HG03060 (cell line): ENCODE data around the gene SCUBE2.
"Not testable (repeated sequence)": the region's sequence is repeated elsewhere in the genome, so short reads cannot be mapped to it uniquely, and the experiment has no call there.

Experiments used
- ATAC-seq: cut with Tn5 transposase; IDR thresholded peaks from one replicate; pipeline ENCODE4 v1.9.1; 2021; ENCODE audit warnings: low read depth, moderate number of reproducible peaks; ENCODE audit not compliant: unreplicated experiment

Gene SCUBE2

DNA sequence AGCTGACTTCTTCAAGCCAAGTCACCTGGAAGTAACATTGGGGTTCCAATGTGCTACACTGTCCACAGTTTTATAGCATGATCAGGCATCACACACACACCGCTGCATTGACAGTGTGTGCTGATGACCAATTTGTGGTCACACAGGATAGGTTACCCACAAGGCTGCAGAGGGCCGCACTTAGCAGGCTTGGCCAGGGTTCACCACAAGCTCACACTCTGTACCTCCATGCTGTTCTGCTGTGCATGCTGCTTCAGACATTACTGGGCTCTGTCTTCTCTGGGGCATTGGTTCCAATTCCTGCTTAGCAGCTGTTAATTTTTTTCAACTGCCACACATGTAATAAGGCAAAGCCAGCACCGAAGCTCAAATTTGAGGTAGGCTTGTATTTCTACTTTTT lies 76.6 kb downstream of the SCUBE2 start:
- no peak for ATAC-seq

DNA sequence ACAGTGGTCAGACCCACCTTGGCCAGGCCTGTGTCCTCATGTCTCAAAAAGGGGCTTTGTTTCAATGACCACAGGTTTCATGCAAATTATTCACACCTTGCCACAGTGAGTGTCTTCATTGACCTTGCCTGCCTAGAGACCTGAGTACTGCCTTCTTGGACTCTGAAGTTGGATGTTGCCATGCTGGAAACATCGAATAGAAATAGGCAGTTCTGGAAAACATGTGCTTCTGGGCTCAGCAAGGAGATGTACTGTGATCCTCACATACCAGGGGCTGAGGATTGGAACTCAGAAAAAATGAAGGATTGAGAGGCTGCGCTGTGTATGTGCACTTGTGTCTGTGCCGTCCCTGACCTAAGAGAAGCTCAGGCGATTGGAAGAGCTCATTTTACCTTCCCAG lies 78.0 kb downstream of the SCUBE2 start:
- no peak for ATAC-seq

DNA sequence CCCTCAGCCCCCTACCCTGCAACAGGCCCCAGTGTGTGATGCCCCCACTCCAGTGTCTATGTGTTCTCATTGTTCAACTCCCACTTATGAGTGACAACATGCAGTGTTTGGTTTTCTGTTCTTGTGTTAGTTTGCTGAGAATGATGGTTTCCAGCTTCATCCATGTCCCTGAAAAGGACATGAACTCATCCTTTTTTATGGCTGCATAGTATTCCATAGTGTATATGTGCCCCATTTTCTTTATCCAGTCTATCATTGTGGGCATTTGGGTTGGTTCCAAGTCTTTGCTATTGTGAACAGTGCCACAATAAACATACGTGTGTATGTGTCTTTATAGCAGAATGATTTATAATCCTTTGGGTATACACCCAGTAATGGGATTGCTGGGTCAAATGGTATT lies 81.9 kb downstream of the SCUBE2 start:
- not testable (repeated sequence) for ATAC-seq

DNA sequence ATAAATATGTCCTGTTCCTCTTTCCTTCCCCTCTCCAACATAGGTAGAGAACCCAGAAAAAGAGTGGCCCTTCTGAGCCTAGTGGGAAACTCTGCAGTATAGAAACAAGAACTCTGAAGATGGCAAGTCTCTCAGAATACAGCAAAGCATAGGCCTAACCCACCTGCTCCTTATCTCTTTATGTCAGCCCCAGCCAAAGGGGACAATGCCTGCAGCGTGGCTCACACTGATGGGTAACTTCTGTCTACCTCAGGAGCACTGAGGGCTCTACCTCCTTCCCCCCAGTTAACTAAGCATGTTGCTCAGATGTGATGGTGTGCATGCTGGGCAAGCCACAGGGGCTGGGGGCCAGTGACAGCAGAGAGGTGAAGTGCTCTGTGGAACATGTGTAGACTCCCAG lies 82.7 kb downstream of the SCUBE2 start:
- no peak for ATAC-seq

DNA sequence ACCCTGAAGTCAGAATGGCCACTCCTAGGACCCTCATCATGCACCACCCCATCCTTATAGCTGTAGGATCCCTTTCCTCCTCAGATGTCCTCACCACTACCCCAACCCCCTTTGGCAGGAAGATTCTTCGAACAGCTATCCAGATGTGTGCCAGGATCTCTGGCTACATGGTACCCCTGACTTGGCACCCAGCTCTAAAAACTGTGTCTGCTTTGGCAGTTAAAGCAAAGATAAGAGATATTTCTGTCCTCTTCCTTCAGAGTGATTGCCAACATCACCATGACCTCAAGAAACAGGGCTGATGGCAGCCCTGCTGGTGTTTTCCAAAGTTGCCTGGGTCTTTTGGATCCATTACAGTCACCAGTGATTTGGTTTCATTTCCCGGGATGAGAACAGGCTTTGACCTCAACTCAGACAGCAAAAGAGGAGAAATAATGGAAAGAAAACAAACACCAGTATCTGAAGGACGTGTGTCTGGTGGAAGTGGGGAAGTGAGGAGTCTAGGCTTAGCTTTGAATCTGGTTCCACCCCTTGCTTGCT lies 83.3 kb downstream of the SCUBE2 start:
- ATAC-seq: no peak

DNA sequence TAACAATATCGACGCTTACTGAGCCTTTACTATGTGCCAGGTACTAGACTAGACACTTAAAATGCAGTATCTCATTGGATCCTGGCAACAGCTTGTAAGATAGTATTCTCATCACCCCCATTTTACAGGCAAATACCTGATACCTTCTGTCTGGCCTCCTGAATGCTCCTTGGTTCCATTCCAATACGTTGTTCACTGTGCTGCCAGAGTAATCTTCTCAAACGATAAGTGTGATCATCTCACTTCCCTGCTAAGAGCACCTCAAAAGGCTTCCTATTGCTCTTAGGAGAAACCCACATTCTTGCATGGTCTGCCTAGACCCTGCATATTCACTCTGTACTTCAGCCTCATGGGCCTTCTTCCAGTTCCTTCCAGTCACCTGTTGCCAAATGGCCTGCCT lies 86.3 kb downstream of the SCUBE2 start:
- ATAC-seq: no peak

DNA sequence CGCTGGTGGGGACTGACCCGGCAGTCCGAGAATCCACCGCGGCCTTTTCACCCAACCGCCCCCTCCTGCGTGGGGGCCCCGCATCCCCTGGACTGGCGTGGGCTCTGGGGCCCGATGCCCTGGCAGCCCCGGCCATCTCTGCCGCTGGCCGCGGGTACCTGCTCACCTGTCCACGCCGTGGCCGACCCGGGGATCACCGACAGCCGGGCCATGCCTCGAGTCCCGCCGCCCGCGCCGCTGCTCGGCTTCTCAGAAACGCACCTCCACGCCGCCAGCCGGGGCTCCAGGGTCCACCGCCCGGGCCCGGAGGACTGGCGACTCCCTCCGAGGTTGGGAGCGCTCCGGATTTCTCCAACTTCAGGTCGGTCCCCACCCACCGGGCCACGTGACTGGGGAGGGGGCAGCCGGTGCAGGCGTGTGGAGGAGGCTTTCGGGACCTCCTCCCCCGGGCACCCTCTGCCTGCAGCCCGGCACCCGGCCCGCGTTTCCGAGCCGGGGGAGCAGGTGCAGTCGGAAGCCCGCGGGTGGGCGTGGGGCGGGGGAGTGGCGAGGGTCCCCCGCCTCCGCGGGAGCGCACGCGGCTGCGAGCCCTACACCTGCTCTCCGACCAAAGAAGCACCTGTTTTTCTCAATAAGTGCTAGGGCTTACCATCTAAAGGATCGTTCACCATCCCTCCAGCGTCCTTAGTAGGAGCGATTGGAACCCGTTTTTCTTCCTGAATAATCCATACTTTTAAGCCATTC lies 87.0 kb downstream of the SCUBE2 start:
- ATAC-seq: no peak

DNA sequence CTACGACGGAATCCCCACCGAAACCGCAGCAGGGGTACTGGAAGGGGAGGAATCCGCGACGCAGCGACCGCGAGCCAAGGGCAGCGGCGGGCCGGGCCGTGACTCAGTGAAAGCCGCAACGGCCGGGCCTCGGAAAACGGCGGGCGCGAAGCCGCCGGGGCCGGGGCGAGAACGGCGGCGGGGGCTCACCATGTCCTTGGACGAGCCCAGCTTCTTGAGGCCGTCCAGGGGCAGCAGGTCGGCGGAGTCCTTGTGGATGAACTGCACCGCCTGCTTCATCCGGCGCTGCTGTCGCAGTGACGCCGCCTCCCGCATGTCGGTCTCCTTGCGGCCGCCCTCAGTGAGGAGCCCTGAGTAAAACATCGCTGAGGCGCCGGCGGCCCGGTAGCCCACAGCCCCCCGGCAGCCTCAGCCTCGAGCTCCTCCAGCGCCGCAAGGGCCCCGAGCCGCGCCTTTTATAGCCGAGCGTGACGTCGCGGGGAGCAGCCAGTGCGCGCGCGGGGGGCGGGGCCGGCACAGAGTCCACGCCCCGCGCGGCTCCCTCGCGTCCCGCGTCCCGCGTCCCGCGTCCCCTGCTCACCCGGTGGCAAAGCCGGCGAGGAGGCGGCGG lies 87.7 kb downstream of the SCUBE2 start, which contains the start of gene NRIP3:
TSS of gene NRIP3 (minus strand) at position 429 of the 610 bp plus-strand sequence. CDS start at position 363, 66 bp downstream.
- ATAC-seq: no peak

DNA sequence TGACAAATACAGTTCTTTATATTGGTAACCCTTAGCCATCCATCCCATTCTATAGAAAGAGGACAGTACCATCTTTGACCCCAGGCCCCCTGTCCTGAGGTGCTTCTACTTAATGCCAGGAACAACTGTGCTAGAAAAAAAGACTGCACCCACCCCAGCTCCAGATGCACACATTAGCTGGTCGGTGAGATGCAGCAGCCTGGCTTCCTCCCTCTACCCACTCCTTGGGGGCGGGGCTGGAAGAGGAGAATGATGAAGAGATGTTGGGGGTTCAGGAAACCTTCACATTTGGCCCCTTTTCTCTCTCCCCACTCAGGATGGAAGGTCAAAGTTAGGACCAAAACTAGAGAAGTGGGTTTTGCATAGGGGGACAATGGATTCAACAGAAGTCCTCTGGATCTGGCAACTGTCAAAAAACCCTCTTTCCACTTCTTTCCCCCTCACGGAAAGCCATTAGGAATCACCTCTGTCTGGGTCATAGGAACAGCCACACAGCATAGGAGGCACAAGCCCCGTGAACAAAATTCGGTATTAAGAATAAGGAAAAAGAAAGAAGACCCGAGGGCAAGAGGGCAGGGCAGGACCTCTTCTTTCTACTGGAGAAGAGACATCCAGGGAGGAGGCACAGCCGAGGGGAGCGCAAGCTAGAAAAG lies 88.4 kb downstream of the SCUBE2 start:
- no peak for ATAC-seq

DNA sequence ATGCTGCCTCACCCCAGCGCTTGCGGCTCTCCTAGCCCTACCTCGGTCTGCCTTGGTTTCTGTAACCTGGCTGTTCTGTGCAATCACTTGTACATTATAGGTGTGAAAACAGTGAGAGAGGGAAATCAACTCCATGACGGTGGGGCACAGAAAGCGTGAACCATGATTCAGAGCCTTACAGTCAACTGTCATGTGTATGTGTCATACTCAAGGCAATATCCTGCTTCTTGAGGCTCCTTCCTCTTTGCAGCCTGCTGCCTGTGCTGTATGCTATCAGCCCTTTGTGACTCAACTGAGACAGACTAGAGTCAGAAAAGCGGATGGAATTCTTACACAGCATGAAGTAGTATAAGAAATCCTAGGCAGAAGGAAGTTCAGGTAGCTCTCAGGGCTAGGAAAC lies 89.7 kb downstream of the SCUBE2 start:
- no peak for ATAC-seq

DNA sequence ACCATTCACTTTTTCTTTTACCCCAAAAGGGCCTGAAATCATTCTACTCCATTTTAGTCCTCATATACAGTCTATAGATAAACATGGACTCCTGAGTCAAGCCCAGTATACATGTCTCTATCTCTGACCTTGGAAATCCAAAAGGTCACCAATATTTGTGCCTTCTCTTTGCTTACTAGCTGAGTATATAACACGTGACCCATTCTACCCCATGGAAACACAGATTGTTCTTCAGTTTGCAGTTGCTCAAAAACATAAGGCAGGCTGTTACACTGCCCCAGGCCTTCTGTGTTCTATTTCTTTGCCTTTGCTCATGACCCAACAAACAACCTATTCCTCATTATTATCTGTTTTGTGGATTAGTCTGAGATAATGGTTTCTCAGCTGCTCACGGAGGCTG lies 93.4 kb downstream of the SCUBE2 start:
- ATAC-seq: no peak

DNA sequence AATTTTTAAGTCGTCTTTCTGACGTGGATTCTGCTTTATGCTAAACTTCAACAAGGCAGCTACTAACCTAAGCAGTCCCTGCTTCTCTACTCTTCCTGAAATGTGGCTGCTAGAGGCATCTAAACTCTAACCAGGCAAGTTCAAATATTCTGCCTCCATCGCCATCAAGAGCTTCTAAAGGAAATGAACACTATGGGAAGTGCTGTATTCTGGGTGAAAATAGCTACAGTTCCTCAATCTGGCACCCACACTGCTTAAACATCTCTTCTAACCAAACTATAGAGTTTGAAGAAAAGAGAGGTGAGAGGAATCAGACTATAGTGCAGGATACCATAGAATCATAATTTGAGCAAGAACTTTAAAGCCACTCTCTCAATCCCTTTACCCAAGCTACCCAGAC lies 93.9 kb downstream of the SCUBE2 start:
- no peak for ATAC-seq

DNA sequence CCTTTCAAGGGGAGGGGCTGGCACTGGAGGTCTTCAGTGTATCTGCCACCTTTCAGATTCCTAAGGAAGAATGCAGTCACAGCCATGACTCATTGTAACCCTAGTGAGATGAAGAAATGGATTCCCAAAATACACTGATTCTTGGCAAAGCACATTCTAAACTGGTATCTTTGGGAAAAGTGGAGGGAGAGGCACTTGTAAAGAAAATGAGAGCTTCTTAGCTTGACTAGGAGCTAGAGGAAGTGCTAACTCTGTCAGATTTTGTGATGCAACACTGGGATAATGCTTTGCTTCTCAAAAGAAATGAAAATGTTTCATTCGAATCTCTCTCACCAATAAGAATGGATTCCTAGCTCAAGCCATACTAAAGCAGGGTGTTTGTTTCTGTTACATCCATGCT lies 101.9 kb downstream of the SCUBE2 start:
- no peak for ATAC-seq

DNA sequence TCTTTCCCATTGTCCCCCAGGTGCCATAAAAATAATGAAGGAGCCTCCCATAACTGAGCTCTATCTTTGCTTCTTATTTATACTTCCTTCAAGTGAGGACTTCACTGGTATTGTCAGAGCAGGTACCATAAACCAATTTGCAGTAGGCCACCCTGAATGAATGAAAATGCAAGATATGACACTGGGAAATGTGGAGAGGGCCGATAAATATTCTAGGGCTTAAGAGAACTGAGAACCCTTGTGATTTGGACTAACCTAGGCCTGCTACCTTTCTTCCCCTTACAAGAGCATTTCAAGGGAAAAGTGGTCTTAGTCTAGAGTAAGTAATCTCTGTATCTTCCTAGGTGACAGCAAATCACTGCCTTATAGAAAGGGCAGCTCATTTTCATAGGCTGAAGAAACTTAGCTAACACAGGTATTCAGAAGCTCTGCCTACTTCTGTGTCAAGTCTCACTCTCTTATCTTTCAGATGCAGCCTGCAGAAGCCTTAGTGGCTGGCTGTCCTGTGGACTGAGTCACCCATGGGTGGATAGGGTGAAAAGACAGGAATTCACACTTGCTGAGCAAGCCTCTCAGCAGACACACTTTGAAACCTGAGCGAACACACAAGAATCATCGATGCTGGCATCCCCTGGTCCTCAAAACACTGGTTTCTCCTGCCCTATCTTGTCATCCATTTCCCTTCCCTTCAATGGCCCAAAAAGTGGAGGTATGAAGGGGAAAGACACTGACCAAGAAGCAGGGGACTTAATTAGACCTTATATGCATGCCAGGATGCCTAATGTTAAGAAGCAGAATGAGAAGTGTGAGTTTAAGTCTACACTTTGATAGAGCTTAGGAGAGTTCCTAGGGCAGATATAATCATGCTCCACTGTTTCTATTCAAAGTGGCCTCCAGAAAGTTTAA lies 102.8 kb downstream of the SCUBE2 start:
- ATAC-seq: no peak

DNA sequence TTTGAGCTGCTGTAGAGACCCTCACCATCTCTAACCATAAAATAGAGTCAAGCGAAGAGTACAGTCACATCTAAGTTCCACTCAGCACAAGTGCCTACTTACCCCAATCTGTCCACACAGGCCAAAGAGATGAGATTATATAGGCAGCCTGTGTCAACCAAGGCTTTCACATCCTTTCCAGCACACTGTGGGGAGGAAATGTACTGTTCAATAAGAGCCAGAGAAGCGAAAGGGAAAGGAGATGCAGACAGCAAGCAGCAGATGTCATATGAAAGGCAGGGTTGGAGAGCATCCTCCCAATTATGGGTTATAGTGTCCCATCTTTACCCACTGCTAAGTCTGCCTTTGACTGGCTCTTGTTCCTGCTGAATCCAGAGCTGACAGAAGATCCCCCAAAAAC lies 104.0 kb downstream of the SCUBE2 start:
- ATAC-seq: no peak

DNA sequence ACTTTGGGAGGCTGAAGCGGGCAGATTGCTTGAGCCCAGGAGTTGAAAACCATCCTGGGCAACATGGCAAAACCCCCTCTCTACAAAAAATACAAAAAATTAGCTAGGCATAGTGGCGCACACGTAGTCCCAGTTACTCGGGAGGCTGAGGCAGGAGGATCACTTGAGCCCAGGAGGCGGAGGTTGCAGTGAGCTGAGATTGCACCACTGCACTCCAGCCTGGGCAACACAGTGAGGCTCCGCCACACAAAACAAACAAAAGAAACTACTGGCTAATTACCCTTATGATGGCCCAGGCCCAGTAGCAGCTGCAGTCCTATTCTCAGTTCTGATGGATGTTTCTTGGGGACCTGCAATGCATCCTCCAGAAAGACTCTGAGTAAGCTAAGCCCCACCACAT lies 104.6 kb downstream of the SCUBE2 start:
- not testable (repeated sequence) for ATAC-seq

DNA sequence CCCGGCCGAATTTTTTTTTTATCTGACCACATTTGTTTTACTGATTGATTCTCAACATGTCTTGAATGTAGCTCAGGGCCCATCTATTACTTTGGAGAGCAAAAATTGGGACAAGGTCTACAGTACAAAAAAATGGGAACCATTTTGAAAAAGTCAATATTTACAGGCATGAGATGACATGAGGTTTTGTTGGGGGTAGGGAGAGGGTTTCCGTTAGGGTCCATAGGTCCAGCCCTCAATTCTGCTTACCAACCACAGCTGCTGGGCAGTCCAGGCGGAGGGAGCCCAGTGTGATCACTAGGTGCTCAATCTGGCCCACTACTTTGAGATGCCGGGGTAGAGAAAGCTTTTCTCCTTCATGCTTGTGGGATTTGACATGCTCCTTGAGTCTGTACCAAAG lies 105.9 kb downstream of the SCUBE2 start:
- no peak for ATAC-seq

DNA sequence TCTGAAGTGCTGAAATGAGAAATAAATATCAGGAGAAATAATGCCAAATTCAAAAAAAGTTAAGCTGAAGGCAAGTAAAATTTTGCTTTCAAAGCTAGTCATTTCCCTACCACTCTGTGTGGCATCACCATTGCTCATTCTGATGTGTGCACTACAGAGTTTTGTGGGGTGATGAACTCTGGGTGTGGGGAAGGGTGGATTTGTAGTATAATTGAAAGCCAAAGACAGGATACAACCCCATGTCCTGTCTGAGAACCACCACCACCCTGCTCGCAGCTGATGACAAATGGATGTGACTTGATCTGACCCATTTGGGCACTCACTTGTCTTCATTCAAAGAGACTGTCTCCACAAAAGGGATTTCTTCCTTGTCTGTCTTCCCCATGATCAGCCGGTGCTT lies 107.8 kb downstream of the SCUBE2 start:
- no peak for ATAC-seq

DNA sequence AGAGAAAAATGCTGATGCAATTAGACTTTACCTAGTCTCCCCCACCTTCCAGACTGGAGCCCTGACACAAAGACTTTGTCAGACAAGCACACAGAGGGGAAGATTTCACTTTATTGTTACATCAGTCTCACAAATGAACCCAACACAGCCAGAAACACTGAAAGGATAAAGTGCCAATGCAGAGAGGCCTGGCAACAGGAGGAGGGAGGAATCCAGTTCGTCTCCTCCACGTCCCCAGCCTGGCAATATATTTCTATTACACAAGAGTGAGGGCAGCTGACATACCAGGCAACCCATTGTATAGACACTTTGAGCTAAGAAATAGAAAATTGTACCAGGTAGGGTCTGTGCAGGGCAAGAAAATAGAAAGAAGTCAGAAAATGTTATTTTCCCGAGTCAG lies 110.9 kb downstream of the SCUBE2 start:
- ATAC-seq: no peak

DNA sequence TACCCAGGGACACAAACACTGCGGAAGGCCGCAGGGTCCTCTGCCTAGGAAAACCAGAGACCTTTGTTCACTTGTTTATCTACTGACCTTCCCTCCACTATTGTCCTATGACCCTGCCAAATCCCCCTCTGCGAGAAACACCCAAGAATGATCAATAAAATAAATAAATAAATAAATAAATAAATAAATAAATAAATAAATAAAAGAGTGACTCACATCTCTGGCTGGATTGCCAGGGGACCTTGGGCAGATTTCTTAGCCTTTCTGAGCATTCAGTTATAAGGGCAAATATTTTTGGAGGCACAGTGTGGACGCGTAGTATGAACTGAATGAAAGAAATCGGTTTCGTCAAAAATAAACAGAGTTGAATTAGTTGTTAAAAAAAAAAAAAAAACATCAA lies 112.0 kb downstream of the SCUBE2 start:
- not testable (repeated sequence) for ATAC-seq

DNA sequence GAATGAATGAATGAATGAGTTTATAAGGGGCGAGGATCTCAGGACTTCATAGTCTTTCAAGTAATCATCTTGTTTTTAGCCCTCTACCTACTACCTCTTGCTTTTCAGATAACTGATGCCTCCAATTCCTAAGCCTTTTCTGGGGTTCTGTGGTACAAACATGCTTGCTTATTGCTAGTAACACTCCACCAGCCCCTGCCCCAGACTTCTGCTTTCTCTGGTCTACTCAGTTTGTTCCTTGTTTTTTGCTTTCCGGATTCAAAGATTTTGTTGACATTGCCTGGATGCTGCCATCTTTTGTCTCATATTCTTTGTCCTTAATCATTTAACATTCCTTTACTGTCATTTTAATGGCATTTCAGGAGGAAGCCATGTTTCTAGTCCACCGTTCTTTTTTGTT lies 118.3 kb downstream of the SCUBE2 start:
- no peak for ATAC-seq
